Lower lobe of right lung (tissue), 2 donors: ENCODE results near the gene ADCY5. TPM values are rescaled to one million over a fixed set of nuclear protein-coding genes. Genes with fewer than 3 reads are reported as not detected.

Experiments
- ATAC-seq, 2 donors: fragments of 200-7000 bp; cut with Tn5 transposase; one replicate each; pipeline ENCODE4 v1.9.1; 2020 to 2022; ENCODE audit warnings: mild to moderate bottlenecking in 2 of 2, moderate library complexity in 2 of 2
- DNase-seq: peaks from one replicate; pipeline ENCODE4 v3.0.0-alpha.2; 2020
- H3K27ac ChIP-seq: fragments of 200-600 bp; one replicate; pipeline ENCODE4 v1.8.0; 2022
- H3K27me3 ChIP-seq: fragments of 200-600 bp; one replicate; pipeline ENCODE4 v1.8.0; 2022; ENCODE audit warnings: low read depth
- H3K36me3 ChIP-seq: fragments of 200-600 bp; one replicate; pipeline ENCODE4 v1.8.0; 2022; ENCODE audit warnings: mild to moderate bottlenecking
- H3K4me1 ChIP-seq: fragments of 200-600 bp; one replicate; pipeline ENCODE4 v1.8.0; 2022
- H3K4me3 ChIP-seq: fragments of 200-600 bp; one replicate; pipeline ENCODE4 v1.8.0; 2022; ENCODE audit warnings: mild to moderate bottlenecking
- H3K9me3 ChIP-seq: fragments of 200-600 bp; one replicate; pipeline ENCODE4 v1.8.0; 2022
- CTCF ChIP-seq: fragments of 200-600 bp; IDR thresholded peaks from one replicate; pipeline ENCODE4 v1.8.0; 2022; ENCODE audit warnings: antibody characterized with exemption, mild to moderate bottlenecking
- intact Hi-C: fragments of 100-400 bp; cut with DNase I; formaldehyde crosslinking; loops from one replicate; pipeline ENCODE4 v1.11.0; 2022
- total RNA-seq: library from RNA; stranded (reverse); fragmentation: NEBNext Ultra II Directional; extraction: Animal tissue kit (Norgen Biotek cat#: 25700); gene quantifications from one replicate; pipeline ENCODE4 v1.2.1, GENCODE V29; 2021
- donor health status: DM: no; HTN: yes; CAD: no; lungs with severe emphysema.

The ADCY5 gene
- total RNA-seq, 1 donor from 2014 or later: 5.6 TPM

GRCh38 chr3:123486460-123486859 lies 37.6 kb upstream of the ADCY5 start:
- DNase-seq: no peak
- ATAC-seq: no peak
- intact Hi-C loops: no loop called here

GRCh38 chr3:123485551-123485950 lies 36.7 kb upstream of the ADCY5 start:
- Histone ChIP-seq H3K4me3 (no peak overlapping the region), H3K4me1 (no peaks in the 10 kb centered on the region), H3K36me3 (peaks cover 3% of the 10 kb centered on the region), H3K27me3 (peaks cover 4% of the 10 kb centered on the region), H3K27ac (no peak overlapping the region), H3K9me3 (no peaks in the 10 kb centered on the region)
- ATAC-seq: no peak
- intact Hi-C loops: no loop called here
- TF ChIP-seq CTCF: no peak
- DNase-seq: no peak

More at GRCh38 chr3:123486460-123486859, 37.6 kb upstream of the ADCY5 start:
- no peaks in the 10 kb centered on the region for H3K4me1 ChIP-seq
- TF ChIP-seq CTCF: no peak
- no peak overlapping the region for H3K4me3 ChIP-seq
- H3K27ac ChIP-seq: no peak overlapping the region
- peaks cover 5% of the 10 kb centered on the region for H3K36me3 ChIP-seq
- no peaks in the 10 kb centered on the region for H3K9me3 ChIP-seq
- H3K27me3 ChIP-seq: peaks cover 4% of the 10 kb centered on the region

- intact Hi-C loops: no loop called here
Observed at GRCh38 chr3:123483146-123483545, 34.3 kb upstream of the ADCY5 start.

GRCh38 chr3:123481722-123482457 lies 33.0 kb upstream of the ADCY5 start:
- intact Hi-C loops: no loop called here
- no peak for DNase-seq

More at GRCh38 chr3:123483146-123483545, 34.3 kb upstream of the ADCY5 start:
- Histone ChIP-seq H3K4me1 (no peaks in the 10 kb centered on the region), H3K9me3 (no peaks in the 10 kb centered on the region), H3K27ac (no peak overlapping the region), H3K36me3 (no peaks in the 10 kb centered on the region), H3K4me3 (no peak overlapping the region), H3K27me3 (peaks cover 4% of the 10 kb centered on the region)
- no peak for TF ChIP-seq CTCF
- DNase-seq (no peak), ATAC-seq (no peak)

GRCh38 chr3:123481071-123481470 lies 32.2 kb upstream of the ADCY5 start:
- Histone ChIP-seq H3K9me3 (no peaks in the 10 kb centered on the region), H3K36me3 (no peaks in the 10 kb centered on the region), H3K27ac (no peak overlapping the region), H3K27me3 (peaks cover 4% of the 10 kb centered on the region), H3K4me1 (no peaks in the 10 kb centered on the region), H3K4me3 (no peak overlapping the region)
- intact Hi-C loops: no loop called here
- no peak for ATAC-seq
- TF ChIP-seq CTCF: no peak
- DNase-seq: no peak

More at GRCh38 chr3:123481722-123482457, 33.0 kb upstream of the ADCY5 start:
- Histone ChIP-seq H3K9me3 (no peaks in the 10 kb centered on the region), H3K27ac (no peak overlapping the region), H3K27me3 (peaks cover 4% of the 10 kb centered on the region), H3K36me3 (no peaks in the 10 kb centered on the region), H3K4me3 (no peak overlapping the region), H3K4me1 (no peaks in the 10 kb centered on the region)
- no peak for ATAC-seq
- no peak for TF ChIP-seq CTCF
